GM18498 (cell line): ENCODE results near the gene PCYOX1L.

ENCODE experiments used
- ATAC-seq: cut with Tn5 transposase; IDR thresholded peaks from one replicate; pipeline ENCODE4 v1.9.1; 2021; ENCODE audit warnings: mild to moderate bottlenecking, moderate library complexity; ENCODE audit not compliant: unreplicated experiment

The PCYOX1L gene

GRCh38 chr5:149337736-149338135, 20.1 kb upstream of the PCYOX1L start:
- no peak for ATAC-seq

- ATAC-seq: no peak
These were observed 19.5 kb upstream of the PCYOX1L start for GRCh38 chr5:149338364-149338763.

GRCh38 chr5:149340920-149341319, 16.9 kb upstream of the PCYOX1L start:
- ATAC-seq: no peak

GRCh38 chr5:149341876-149342275, 16.0 kb upstream of the PCYOX1L start:
- no peak for ATAC-seq

GRCh38 chr5:149344151-149344550, 13.7 kb upstream of the PCYOX1L start:
- ATAC-seq: no peak

- peak; percentile 98 for ATAC-seq
These were observed 12.5 kb upstream of the PCYOX1L start, which contains the start of gene GRPEL2 for GRCh38 chr5:149345147-149345891. TSS of gene GRPEL2 (plus strand) at chr5:149345499. CDS start at chr5:149345540, 41 bp downstream.

- peak; percentile 1 for ATAC-seq
These were observed 12.0 kb upstream of the PCYOX1L start for GRCh38 chr5:149345892-149346222.

GRCh38 chr5:149348518-149348917, 9.3 kb upstream of the PCYOX1L start:
- no peak for ATAC-seq

- ATAC-seq: no peak
These were observed 8.5 kb upstream of the PCYOX1L start for GRCh38 chr5:149349382-149349781.

- no peak for ATAC-seq
These were observed 5.7 kb upstream of the PCYOX1L start for GRCh38 chr5:149352169-149352568.

GRCh38 chr5:149353911-149354310, 3.9 kb upstream of the PCYOX1L start:
- no peak for ATAC-seq

- ATAC-seq: no peak
These were observed 2.2 kb upstream of the PCYOX1L start for GRCh38 chr5:149355688-149356087.

- no peak for ATAC-seq
These were observed 1.5 kb upstream of the PCYOX1L start for GRCh38 chr5:149356391-149356790.

- ATAC-seq: peak; percentile 6
These were observed 427 bp downstream of the PCYOX1L start for GRCh38 chr5:149358294-149358651.

GRCh38 chr5:149358868-149359495, 1.1 kb downstream of the PCYOX1L start:
- ATAC-seq: no peak

GRCh38 chr5:149360272-149360671, 2.4 kb downstream of the PCYOX1L start:
- ATAC-seq: no peak

- no peak for ATAC-seq
These were observed 4.7 kb downstream of the PCYOX1L start for GRCh38 chr5:149362541-149362940.

- ATAC-seq: no peak
These were observed 5.5 kb downstream of the PCYOX1L start for GRCh38 chr5:149363358-149363757.

GRCh38 chr5:149363936-149364335, 6.1 kb downstream of the PCYOX1L start:
- no peak for ATAC-seq

- no peak for ATAC-seq
These were observed 6.9 kb downstream of the PCYOX1L start for GRCh38 chr5:149364719-149365118.

- ATAC-seq: no peak
These were observed 7.6 kb downstream of the PCYOX1L start for GRCh38 chr5:149365418-149365817.

GRCh38 chr5:149366169-149366729, 8.4 kb downstream of the PCYOX1L start:
- ATAC-seq: no peak
